SK-N-SH treated with all-trans-retinoic acid at 6 μM for 48 hours (cell line): Measurements from ENCODE around the gene SDC1.

Source experiments
- ATAC-seq: fragments of 200-7000 bp; cut with Tn5 transposase; 3 replicates; pipeline ENCODE4 v1.9.1; 2020; ENCODE audit warnings: mild to moderate bottlenecking, moderate library complexity
- ARNTL ChIP-seq: fragments of 450-650 bp; formaldehyde crosslinking; IDR thresholded peaks from 2 replicates; pipeline ENCODE4 v1.5.0; 2020; ENCODE audit warnings: low read depth, mild to moderate bottlenecking, moderate library complexity, borderline replicate concordance
- BACH2 ChIP-seq: fragments of 250-450 bp; sonication (Bioruptor Pico); IDR thresholded peaks from 2 replicates; pipeline ENCODE4 v1.9.0; 2021; ENCODE audit warnings: mild to moderate bottlenecking, borderline replicate concordance
- CSDC2 ChIP-seq: fragments of 250-450 bp; sonication (Bioruptor Pico); IDR thresholded peaks from 2 replicates; pipeline ENCODE4 v1.5.0; 2020; ENCODE audit warnings: mild to moderate bottlenecking, moderate library complexity
- ESRRG ChIP-seq: fragments of 250-450 bp; sonication (Bioruptor Pico); IDR thresholded peaks from 2 replicates; pipeline ENCODE4 v1.6.1; 2021; ENCODE audit warnings: mild to moderate bottlenecking
- GLIS3 ChIP-seq: fragments of 250-450 bp; sonication (Bioruptor Pico); IDR thresholded peaks from 2 replicates; pipeline ENCODE4 v1.5.0; 2020; ENCODE audit warnings: mild to moderate bottlenecking, moderate library complexity
- ISL1 ChIP-seq: fragments of 250-450 bp; sonication (Bioruptor Pico); IDR thresholded peaks from 2 replicates; pipeline ENCODE4 v2.1.2; 2022; ENCODE audit warnings: mild to moderate bottlenecking, moderate library complexity
- OSR1 ChIP-seq: fragments of 250-450 bp; sonication (Bioruptor Pico); IDR thresholded peaks from 2 replicates; pipeline ENCODE4 v1.8.0; 2022; ENCODE audit warnings: moderate library complexity, mild to moderate bottlenecking, inconsistent platforms
- PATZ1 ChIP-seq: fragments of 250-450 bp; sonication (Bioruptor Pico); IDR thresholded peaks from 2 replicates; pipeline ENCODE4 v1.8.0; 2020; ENCODE audit warnings: mild to moderate bottlenecking, moderate library complexity, borderline replicate concordance
- POU6F1 ChIP-seq: fragments of 250-450 bp; sonication (Bioruptor Pico); IDR thresholded peaks from 2 replicates; pipeline ENCODE4 v1.8.0; 2021; ENCODE audit warnings: low read depth, mild to moderate bottlenecking, moderate library complexity, borderline replicate concordance
- PPARA ChIP-seq: fragments of 250-450 bp; sonication (Bioruptor Pico); IDR thresholded peaks from 2 replicates; pipeline ENCODE4 v1.5.0; 2020; ENCODE audit warnings: mild to moderate bottlenecking, borderline replicate concordance
- RARB ChIP-seq: fragments of 250-450 bp; sonication (Bioruptor Pico); IDR thresholded peaks from 2 replicates; pipeline ENCODE4 v1.8.0; 2021; ENCODE audit warnings: mild to moderate bottlenecking, moderate library complexity
- SNAI2 ChIP-seq: fragments of 250-450 bp; sonication (Bioruptor Pico); IDR thresholded peaks from 2 replicates; pipeline ENCODE4 v1.5.0; 2020; ENCODE audit warnings: mild to moderate bottlenecking, moderate library complexity
- TOX ChIP-seq: fragments of 250-450 bp; sonication (Bioruptor Pico); IDR thresholded peaks from 2 replicates; pipeline ENCODE4 v1.8.0; 2021; ENCODE audit warnings: mild to moderate bottlenecking, moderate library complexity, borderline replicate concordance
- ZC3H10 ChIP-seq: fragments of 250-450 bp; sonication (Bioruptor Pico); IDR thresholded peaks from 2 replicates; pipeline ENCODE4 v1.5.1; 2021; ENCODE audit warnings: mild to moderate bottlenecking, moderate library complexity
- ZFP3 ChIP-seq: fragments of 250-450 bp; sonication (Bioruptor Pico); IDR thresholded peaks from 2 replicates; pipeline ENCODE4 v1.5.0; 2020; ENCODE audit warnings: mild to moderate bottlenecking, moderate library complexity
- ZNF565 ChIP-seq: fragments of 450-650 bp; formaldehyde crosslinking; conservative IDR thresholded peaks from 2 replicates; pipeline ENCODE4 v1.5.0; 2020; ENCODE audit warnings: low read depth, mild to moderate bottlenecking, moderate library complexity
- ZNF8 ChIP-seq: fragments of 450-650 bp; formaldehyde crosslinking; IDR thresholded peaks from 2 replicates; pipeline ENCODE4 v1.5.0; 2020; ENCODE audit warnings: mild to moderate bottlenecking, moderate library complexity
- TF ChIP-seq, protein P1 (sequence below): fragments of 250-450 bp; sonication (Bioruptor Pico); IDR thresholded peaks from 2 replicates; pipeline ENCODE4 v1.5.0; 2020; ENCODE audit warnings: mild to moderate bottlenecking, moderate library complexity
- TF ChIP-seq, protein P2 (sequence below): fragments of 250-450 bp; sonication (Bioruptor Pico); IDR thresholded peaks from 2 replicates; pipeline ENCODE4 v1.5.1; 2021; ENCODE audit warnings: mild to moderate bottlenecking, moderate library complexity

SDC1 gene

GRCh38 chr2:20205915-20206524, 18.9 kb downstream of the SDC1 start:
- ATAC-seq = peak; percentile 8; the same call in 1 of the 3 replicates
- no peak for TF ChIP-seq GLIS3 (CRISPR knock-in tag)
- TF ChIP-seq RARB (CRISPR knock-in tag) = no peak
- no peak for TF ChIP-seq OSR1 (CRISPR knock-in tag)
- TF ChIP-seq TOX (CRISPR knock-in tag) = no peak
- TF ChIP-seq ARNTL (CRISPR knock-in tag) = no peak
- no peak for TF ChIP-seq ZNF8 (CRISPR knock-in tag)
- TF ChIP-seq POU6F1 (CRISPR knock-in tag) = no peak
- TF ChIP-seq ZFP3 (CRISPR knock-in tag) = no peak
- TF ChIP-seq SNAI2 = no peak
- no peak for TF ChIP-seq ZNF565
- TF ChIP-seq, protein P1, sequence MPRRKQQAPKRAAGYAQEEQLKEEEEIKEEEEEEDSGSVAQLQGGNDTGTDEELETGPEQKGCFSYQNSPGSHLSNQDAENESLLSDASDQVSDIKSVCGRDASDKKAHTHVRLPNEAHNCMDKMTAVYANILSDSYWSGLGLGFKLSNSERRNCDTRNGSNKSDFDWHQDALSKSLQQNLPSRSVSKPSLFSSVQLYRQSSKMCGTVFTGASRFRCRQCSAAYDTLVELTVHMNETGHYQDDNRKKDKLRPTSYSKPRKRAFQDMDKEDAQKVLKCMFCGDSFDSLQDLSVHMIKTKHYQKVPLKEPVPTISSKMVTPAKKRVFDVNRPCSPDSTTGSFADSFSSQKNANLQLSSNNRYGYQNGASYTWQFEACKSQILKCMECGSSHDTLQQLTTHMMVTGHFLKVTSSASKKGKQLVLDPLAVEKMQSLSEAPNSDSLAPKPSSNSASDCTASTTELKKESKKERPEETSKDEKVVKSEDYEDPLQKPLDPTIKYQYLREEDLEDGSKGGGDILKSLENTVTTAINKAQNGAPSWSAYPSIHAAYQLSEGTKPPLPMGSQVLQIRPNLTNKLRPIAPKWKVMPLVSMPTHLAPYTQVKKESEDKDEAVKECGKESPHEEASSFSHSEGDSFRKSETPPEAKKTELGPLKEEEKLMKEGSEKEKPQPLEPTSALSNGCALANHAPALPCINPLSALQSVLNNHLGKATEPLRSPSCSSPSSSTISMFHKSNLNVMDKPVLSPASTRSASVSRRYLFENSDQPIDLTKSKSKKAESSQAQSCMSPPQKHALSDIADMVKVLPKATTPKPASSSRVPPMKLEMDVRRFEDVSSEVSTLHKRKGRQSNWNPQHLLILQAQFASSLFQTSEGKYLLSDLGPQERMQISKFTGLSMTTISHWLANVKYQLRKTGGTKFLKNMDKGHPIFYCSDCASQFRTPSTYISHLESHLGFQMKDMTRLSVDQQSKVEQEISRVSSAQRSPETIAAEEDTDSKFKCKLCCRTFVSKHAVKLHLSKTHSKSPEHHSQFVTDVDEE (CRISPR knock-in tag) = no peak
- no peak for TF ChIP-seq ESRRG (CRISPR knock-in tag)
- no peak for TF ChIP-seq ISL1 (CRISPR knock-in tag)

GRCh38 chr2:20205069-20205468, 19.9 kb downstream of the SDC1 start:
- TF ChIP-seq ZNF8 (CRISPR knock-in tag) (no peak), PATZ1 (CRISPR knock-in tag) (no peak), PPARA (CRISPR knock-in tag) (no peak), ZC3H10 (CRISPR knock-in tag) (no peak), ZNF565 (no peak), CSDC2 (no peak), BACH2 (CRISPR knock-in tag) (no peak)
- TF ChIP-seq, protein P1 (CRISPR knock-in tag) = no peak
- no peak for ATAC-seq

GRCh38 chr2:20203521-20204225, 21.3 kb downstream of the SDC1 start:
- no peak for TF ChIP-seq GLIS3 (CRISPR knock-in tag)
- no peak for TF ChIP-seq ZNF565
- no peak for TF ChIP-seq ZC3H10 (CRISPR knock-in tag)
- TF ChIP-seq ARNTL (CRISPR knock-in tag) = no peak
- no peak for ATAC-seq

GRCh38 chr2:20203072-20203471, 21.9 kb downstream of the SDC1 start:
- no peak for ATAC-seq
- TF ChIP-seq ARNTL (CRISPR knock-in tag) (no peak), ZFP3 (CRISPR knock-in tag) (no peak), GLIS3 (CRISPR knock-in tag) (no peak), ZNF565 (no peak)
- TF ChIP-seq, protein P2, sequence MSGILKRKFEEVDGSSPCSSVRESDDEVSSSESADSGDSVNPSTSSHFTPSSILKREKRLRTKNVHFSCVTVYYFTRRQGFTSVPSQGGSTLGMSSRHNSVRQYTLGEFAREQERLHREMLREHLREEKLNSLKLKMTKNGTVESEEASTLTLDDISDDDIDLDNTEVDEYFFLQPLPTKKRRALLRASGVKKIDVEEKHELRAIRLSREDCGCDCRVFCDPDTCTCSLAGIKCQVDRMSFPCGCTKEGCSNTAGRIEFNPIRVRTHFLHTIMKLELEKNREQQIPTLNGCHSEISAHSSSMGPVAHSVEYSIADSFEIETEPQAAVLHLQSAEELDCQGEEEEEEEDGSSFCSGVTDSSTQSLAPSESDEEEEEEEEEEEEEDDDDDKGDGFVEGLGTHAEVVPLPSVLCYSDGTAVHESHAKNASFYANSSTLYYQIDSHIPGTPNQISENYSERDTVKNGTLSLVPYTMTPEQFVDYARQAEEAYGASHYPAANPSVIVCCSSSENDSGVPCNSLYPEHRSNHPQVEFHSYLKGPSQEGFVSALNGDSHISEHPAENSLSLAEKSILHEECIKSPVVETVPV (CRISPR knock-in tag) = no peak
- TF ChIP-seq, all 23 proteins: peak for 0
